Right lobe of liver (tissue), 6 donors: ENCODE measurements around the gene SUSD6. TPM values are rescaled to one million over a fixed set of nuclear protein-coding genes. Genes with fewer than 3 reads are reported as not detected.
A peak's percentile ranks its signal among the peaks of the same experiment; 100 is the strongest.

Experiments
- ATAC-seq, 4 donors: fragments of 200-7000 bp; cut with Tn5 transposase; one replicate each; pipeline ENCODE4 v1.9.1; 2020; ENCODE audit warnings: mild to moderate bottlenecking in 4 of 4, moderate library complexity in 4 of 4
- DNase-seq, 3 donors: peaks; one replicate each; pipeline ENCODE4 v3.0.0-alpha.2; 2020
- H3K27ac ChIP-seq, 3 donors: fragments of 200-600 bp; one replicate each; pipeline ENCODE4 v1.8.0; 2022
- H3K27me3 ChIP-seq, 2 donors: fragments of 200-600 bp; one replicate each; pipeline ENCODE4 v1.8.0; 2022
- H3K36me3 ChIP-seq, 4 donors: fragments of 200-600 bp; sonication (generic) in 1 of 4; one replicate each; pipeline versions ENCODE4 v1.5.1 to v1.8.0; 2017 to 2022; ENCODE audit warnings: control low read depth in 1 of 4
- H3K4me1 ChIP-seq, 4 donors: fragments of 200-600 bp; sonication (generic) in 1 of 4; one replicate each; pipeline versions ENCODE4 v1.5.1 to v1.8.0; 2017 to 2022; ENCODE audit warnings: control low read depth in 1 of 4
- H3K4me3 ChIP-seq, 3 donors: fragments of 200-600 bp; one replicate each; pipeline ENCODE4 v1.8.0; 2022
- H3K9me3 ChIP-seq, 4 donors: fragments of 200-600 bp; sonication (generic) in 1 of 4; one replicate each; pipeline versions ENCODE4 v1.5.1 to v1.8.0; 2017 to 2022; ENCODE audit warnings: control low read depth in 1 of 4
- CTCF ChIP-seq, 4 donors: fragments of 200-600 bp in 3 of 4; fragments of 450-650 bp in 1 of 4; IDR thresholded peaks; one replicate each; pipeline versions ENCODE4 v1.5.1 to v1.8.0; 2016 to 2022; ENCODE audit warnings: antibody characterized with exemption in 4 of 4, mild to moderate bottlenecking in 2 of 4
- POLR2A ChIP-seq: fragments of 450-650 bp; IDR thresholded peaks from one replicate; pipeline ENCODE4 v1.6.1; 2017; ENCODE audit warnings: antibody characterized with exemption, mild to moderate bottlenecking
- WGBS: methylation state at CpG from one replicate; pipeline ENCODE4 v1.1.6; 2018; ENCODE audit warnings: low coverage, low lambda C conversion rate; ENCODE audit not compliant: insufficient coverage; ENCODE audit errors: missing lambda C conversion rate; 5-methylcytosine and 5-hydroxymethylcytosine counted together
- intact Hi-C, 2 donors: fragments of 100-400 bp; cut with DNase I; formaldehyde crosslinking; loops; one replicate each; pipeline versions ENCODE4 v1.11.2 to v1.14.1; 2022
- total RNA-seq, 6 experiments: library from RNA; depleted of rRNA in 2 of 6; stranded (reverse); fragments of >200 nt in 2 of 6; fragmentation: NEBNext Ultra II Directional in 3 of 6; extraction: Animal tissue kit (Norgen Biotek cat#: 25700) in 3 of 6; gene quantifications; one replicate each; pipeline versions ENCODE4 v1.1.0 to v1.2.4, GENCODE V29; 2016 to 2023
- donor health status: DM: no; HTN: yes; CAD: no.
- donor health status: DM: no; HTN: no; CAD: no.
- donor health status: DM: no; HTN: no; CAD: no.
- donor health status: DM: no; HTN: yes; CAD: no.
- donor health status: DM: no; HTN: yes; CAD: no.

Gene SUSD6
- total RNA-seq, 6 experiments from 2014 or later: 9.6 to 17.4 (median 12.5) TPM

- H3K36me3 ChIP-seq: peaks cover 0 to 8% (median 0%) of the 10 kb centered on the region in 4 donors
- ATAC-seq (no peak), DNase-seq (no peak)
- H3K27me3 ChIP-seq: no peaks in the 10 kb centered on the region
- no peak overlapping the region for H3K27ac ChIP-seq
- intact Hi-C loops: no loop called here
- H3K9me3 ChIP-seq: no peaks in the 10 kb centered on the region
- no peak overlapping the region for H3K4me3 ChIP-seq
- WGBS: 90% methylated on average over 1 of the region's 1 CpG
- peaks cover 0 to 32% (median 11%) of the 10 kb centered on the region in 4 donors for H3K4me1 ChIP-seq
- TF ChIP-seq CTCF (IDR thresholded peaks at IDR 0.05) (no peak), POLR2A (no peak)
These were observed 49.8 kb downstream of the SUSD6 start for GRCh38 chr14:69661194-69661537.

GRCh38 chr14:69662636-69663299 is 51.4 kb downstream of the SUSD6 start:
- H3K27ac ChIP-seq: peak overlapping the region in 1 of 3 donors; percentile 32

GRCh38 chr14:69663300-69663643 is 51.9 kb downstream of the SUSD6 start:
- Histone ChIP-seq H3K36me3 (peaks cover 0 to 8% (median 0%) of the 10 kb centered on the region in 4 donors), H3K9me3 (no peaks in the 10 kb centered on the region), H3K27ac (peak overlapping the region in 1 of 3 donors; percentile 32), H3K27me3 (no peaks in the 10 kb centered on the region), H3K4me3 (no peak overlapping the region), H3K4me1 (peaks cover 0 to 36% (median 7%) of the 10 kb centered on the region in 4 donors)
- ATAC-seq (no peak), DNase-seq (no peak)
- intact Hi-C loops: no loop called here
- WGBS: 31% methylated on average over 3 of the region's 3 CpGs
- no peak for TF ChIP-seq POLR2A
- TF ChIP-seq CTCF (IDR thresholded peaks at IDR 0.05): no peak

More at GRCh38 chr14:69662636-69663299, 51.4 kb downstream of the SUSD6 start:
- no peak for ATAC-seq
- peaks cover 0 to 37% (median 9%) of the 10 kb centered on the region in 4 donors for H3K4me1 ChIP-seq
- TF ChIP-seq POLR2A (no peak), CTCF (IDR thresholded peaks at IDR 0.05) (no peak)
- DNase-seq: no peak
- no peaks in the 10 kb centered on the region for H3K9me3 ChIP-seq
- no peaks in the 10 kb centered on the region for H3K27me3 ChIP-seq
- no peak overlapping the region for H3K4me3 ChIP-seq
- intact Hi-C loops: no loop called here
- H3K36me3 ChIP-seq: peaks cover 0 to 8% (median 0%) of the 10 kb centered on the region in 4 donors
- WGBS: 85% methylated on average over 1 of the region's 1 CpG

GRCh38 chr14:69664265-69664664 is 52.9 kb downstream of the SUSD6 start:
- no peaks in the 10 kb centered on the region for H3K9me3 ChIP-seq
- 60% methylated on average over 4 of the region's 4 CpGs for WGBS
- intact Hi-C loops: no loop called here
- H3K4me3 ChIP-seq: no peak overlapping the region
- no peak for DNase-seq
- H3K27me3 ChIP-seq: no peaks in the 10 kb centered on the region
- peak overlapping the region in 1 of 3 donors; percentile 24 for H3K27ac ChIP-seq
- ATAC-seq: peak in 2 of 4 donors; percentile 7 to 10
- H3K36me3 ChIP-seq: peaks cover 0 to 7% (median 0%) of the 10 kb centered on the region in 4 donors
- no peak for TF ChIP-seq CTCF (IDR thresholded peaks at IDR 0.05)
- TF ChIP-seq POLR2A: no peak
- H3K4me1 ChIP-seq: peaks cover 0 to 36% (median 4%) of the 10 kb centered on the region in 4 donors
